IMR-90 (cell line): ENCODE data around the gene COPZ1. TPM values are rescaled to one million over a fixed set of nuclear protein-coding genes. Genes with fewer than 3 reads are reported as not detected.

Experiments used
- ATAC-seq: fragments of 200-7000 bp; cut with Tn5 transposase; 2 replicates; pipeline ENCODE4 v1.9.1; 2020; ENCODE audit warnings: low read depth, mild to moderate bottlenecking, moderate library complexity
- BruUV-seq: library from RNA; stranded (reverse); fragments of 400-500 nt; replicated peaks from 2 replicates; lab custom pipeline; 2021; lab: Mats Ljungman, UMichigan
- CTCF ChIA-PET: fragments of 300-600 bp; formaldehyde crosslinking; extraction: SDS; loops from one replicate; lab custom pipeline; 2021; ENCODE audit warnings: antibody characterized with exemption; lab: Yijun Ruan, JAX
- POLR2A ChIA-PET: fragments of 300-600 bp; sonication (Branson Sonifier 250); formaldehyde crosslinking; loops from one replicate; lab custom pipeline; 2022; ENCODE audit warnings: antibody characterized with exemption; ENCODE audit not compliant: unreplicated experiment; lab: Charles Lee
- DNase-seq: peaks from one replicate; pipeline ENCODE4 v3.0.0; 2013
- H2AFZ ChIP-seq: replicated peaks from 2 replicates; pipeline ENCODE3; 2013; ENCODE audit warnings: low read length, mild to moderate bottlenecking; ENCODE audit not compliant: poor library complexity
- H2AK5ac ChIP-seq: 2 replicates; pipeline ENCODE4 v1.6.1; 2013; ENCODE audit warnings: low read depth, low read length, inconsistent platforms
- H2AK9ac ChIP-seq: replicated peaks from 2 replicates; pipeline ENCODE3; 2013; ENCODE audit warnings: mild to moderate bottlenecking, low read depth, low read length, moderate library complexity; ENCODE audit not compliant: poor library complexity
- H2BK120ac ChIP-seq: 2 replicates; pipeline ENCODE4 v1.6.1; 2013; ENCODE audit warnings: low read depth, low read length, inconsistent platforms
- H2BK15ac ChIP-seq: 3 replicates; pipeline ENCODE4 v1.6.1; 2013; ENCODE audit warnings: low read depth, low read length, inconsistent platforms
- H2BK20ac ChIP-seq: 2 replicates; pipeline ENCODE4 v1.6.1; 2013; ENCODE audit warnings: low read depth, mild to moderate bottlenecking, inconsistent platforms, low read length, moderate library complexity
- H2BK5ac ChIP-seq: 2 replicates; pipeline ENCODE4 v1.6.1; 2013; ENCODE audit warnings: mild to moderate bottlenecking, low read depth, low read length, inconsistent platforms; ENCODE audit not compliant: poor library complexity, severe bottlenecking
- H3K14ac ChIP-seq: replicated peaks from 2 replicates; pipeline ENCODE4 v1.6.1; 2013; ENCODE audit warnings: low read depth, low read length, inconsistent platforms
- H3K18ac ChIP-seq: 2 replicates; pipeline ENCODE4 v1.6.1; 2013; ENCODE audit warnings: low read depth, low read length, control low read depth
- H3K23ac ChIP-seq: 2 replicates; pipeline ENCODE4 v1.6.1; 2013; ENCODE audit warnings: low read depth, low read length, inconsistent platforms
- H3K27ac ChIP-seq: 2 replicates; pipeline ENCODE4 v1.5.1; 2013; ENCODE audit warnings: mild to moderate bottlenecking, control low read depth, low read length; ENCODE audit not compliant: insufficient read depth
- H3K27me3 ChIP-seq: 2 replicates; pipeline ENCODE4 v1.6.1; 2013; ENCODE audit warnings: low read length; ENCODE audit not compliant: control insufficient read depth, insufficient read depth
- H3K36me3 ChIP-seq: 2 replicates; pipeline ENCODE4 v1.6.1; 2013; ENCODE audit warnings: low read length, mixed read lengths; ENCODE audit not compliant: control insufficient read depth, insufficient read depth
- H3K4ac ChIP-seq: 2 replicates; pipeline ENCODE4 v1.6.1; 2013; ENCODE audit warnings: low read depth, low read length, inconsistent platforms
- H3K4me1 ChIP-seq: 2 replicates; pipeline ENCODE4 v1.6.1; 2013; ENCODE audit warnings: low read length, mixed read lengths; ENCODE audit not compliant: control insufficient read depth, insufficient read depth
- H3K4me2 ChIP-seq: 2 replicates; pipeline ENCODE4 v1.6.1; 2013; ENCODE audit warnings: low read depth, mild to moderate bottlenecking, control low read depth, low read length, moderate library complexity
- H3K4me3 ChIP-seq: 2 replicates; pipeline ENCODE4 v1.5.1; 2013; ENCODE audit warnings: low read depth, mild to moderate bottlenecking, control low read depth, low read length, moderate library complexity; ENCODE audit not compliant: insufficient read depth
- H3K56ac ChIP-seq: 2 replicates; pipeline ENCODE4 v1.6.1; 2013; ENCODE audit warnings: low read length, inconsistent platforms; ENCODE audit not compliant: insufficient read depth; ENCODE audit errors: extremely low read depth
- H3K79me1 ChIP-seq, 2 experiments: 2 replicates each; pipeline ENCODE4 v1.6.1; 2013; ENCODE audit warnings: low read length in 2 of 2, inconsistent platforms in 1 of 2, low read depth in 1 of 2
- H3K9ac ChIP-seq: 2 replicates; pipeline ENCODE4 v1.6.1; 2013; ENCODE audit warnings: low read depth, low read length, control low read depth
- H3K9me1 ChIP-seq: 2 replicates; pipeline ENCODE4 v1.6.1; 2013; ENCODE audit warnings: low read length, inconsistent platforms; ENCODE audit not compliant: insufficient read depth
- H3K9me3 ChIP-seq: 2 replicates; pipeline ENCODE4 v1.6.1; 2013; ENCODE audit warnings: low read length; ENCODE audit not compliant: control insufficient read depth, insufficient read depth
- H4K20me1 ChIP-seq: 2 replicates; pipeline ENCODE4 v1.6.1; 2013; ENCODE audit warnings: low read length, inconsistent platforms; ENCODE audit not compliant: insufficient read depth
- H4K5ac ChIP-seq: 2 replicates; pipeline ENCODE4 v1.6.1; 2013; ENCODE audit warnings: mild to moderate bottlenecking, low read depth, low read length, control low read depth
- H4K8ac ChIP-seq, 2 experiments: 2 replicates each; pipeline ENCODE4 v1.6.1; 2013; ENCODE audit warnings: low read depth in 2 of 2, low read length in 2 of 2, control low read depth in 1 of 2, inconsistent platforms in 1 of 2
- H4K91ac ChIP-seq: 2 replicates; pipeline ENCODE4 v1.6.1; 2013; ENCODE audit warnings: low read depth, low read length, inconsistent platforms; ENCODE audit not compliant: insufficient read depth
- BHLHE40 ChIP-seq: fragments of 150-350 bp; IDR thresholded peaks from 2 replicates; pipeline ENCODE4 v1.6.1; 2016; ENCODE audit warnings: mild to moderate bottlenecking, low read depth, low read length
- CEBPB ChIP-seq: IDR thresholded peaks from 2 replicates; pipeline ENCODE4 v1.6.1; 2012; ENCODE audit warnings: low read depth, low read length, improper control_type of control experiment
- CHD1 ChIP-seq: IDR thresholded peaks from 2 replicates; pipeline ENCODE4 v1.6.1; 2012; ENCODE audit warnings: low read depth, low read length, improper control_type of control experiment
- FOS ChIP-seq: fragments of 150-350 bp; IDR thresholded peaks from 2 replicates; pipeline ENCODE4 v1.6.1; 2016; ENCODE audit warnings: low read depth, low read length
- MAFK ChIP-seq: IDR thresholded peaks from 2 replicates; pipeline ENCODE4 v1.6.1; 2012; ENCODE audit warnings: low read depth, low read length, improper control_type of control experiment
- MAZ ChIP-seq: IDR thresholded peaks from 2 replicates; pipeline ENCODE4 v1.6.1; 2012; ENCODE audit warnings: low read depth, mild to moderate bottlenecking, low read length, improper control_type of control experiment, moderate library complexity, borderline replicate concordance
- MXI1 ChIP-seq: IDR thresholded peaks from 2 replicates; pipeline ENCODE4 v1.6.1; 2012; ENCODE audit warnings: low read depth, mild to moderate bottlenecking, low read length, moderate library complexity, borderline replicate concordance
- NFE2L2 ChIP-seq: fragments of 150-350 bp; IDR thresholded peaks from 2 replicates; pipeline ENCODE4 v1.6.1; 2016; ENCODE audit warnings: low read depth, mild to moderate bottlenecking, low read length
- POLR2A ChIP-seq: IDR thresholded peaks from 2 replicates; pipeline ENCODE4 v1.6.1; 2012; ENCODE audit warnings: mild to moderate bottlenecking, low read depth, low read length
- RAD21 ChIP-seq: IDR thresholded peaks from 2 replicates; pipeline ENCODE4 v1.6.1; 2012; ENCODE audit warnings: low read length, improper control_type of control experiment
- RCOR1 ChIP-seq: IDR thresholded peaks from 2 replicates; pipeline ENCODE4 v1.6.1; 2012; ENCODE audit warnings: mild to moderate bottlenecking, low read length, improper control_type of control experiment; ENCODE audit not compliant: insufficient replicate concordance
- RFX5 ChIP-seq: IDR thresholded peaks from 2 replicates; pipeline ENCODE4 v1.8.0; 2012; ENCODE audit warnings: low read depth, mild to moderate bottlenecking, low read length, moderate library complexity
- SMC3 ChIP-seq: fragments of 150-350 bp; IDR thresholded peaks from 2 replicates; pipeline ENCODE4 v1.6.1; 2016; ENCODE audit warnings: low read depth, mild to moderate bottlenecking, antibody characterized with exemption, low read length, moderate library complexity
- WGBS, 2 experiments: methylation state at CpG; one replicate each; pipeline versions ENCODE4 v1.1.5 to v1.1.7; 2013; ENCODE audit warnings: missing lambda C conversion rate in 2 of 2; ENCODE audit not compliant: insufficient read length in 1 of 2; ENCODE audit errors: extremely low coverage in 2 of 2; 5-methylcytosine and 5-hydroxymethylcytosine counted together
- dilution Hi-C: fragments of 300-500 bp; cut with HindIII; formaldehyde crosslinking; loops from one replicate; pipeline ENCODE4 v1.14.3; 2018; ENCODE audit warnings: low sequenced_read_pairs; ENCODE audit not compliant: unreplicated experiment
- in situ Hi-C: fragments of 300-500 bp; cut with MboI; formaldehyde crosslinking; loops from 3 replicates; pipeline ENCODE4 v1.14.3; 2019; ENCODE audit warnings: low sequenced_read_pairs, inconsistent platforms, mixed read lengths
- intact Hi-C: fragments of 100-400 bp; cut with micrococcal nuclease; formaldehyde crosslinking; loops from 2 replicates; pipeline ENCODE4 v1.10.0; 2022
- polyA plus RNA-seq, 3 experiments: library from polyadenylated mRNA; depleted of rRNA; stranded (reverse); fragments of >200 nt; gene quantifications; 2 replicates each; pipeline ENCODE4 v1.2.3, GENCODE V29; 2012; ENCODE audit warnings: low replicate concordance in 1 of 3
- total RNA-seq: library from RNA; depleted of rRNA; stranded (reverse); fragments of >200 nt; gene quantifications from 2 replicates; pipeline ENCODE4 v1.2.3, GENCODE V29; 2012
- TF ChIP-seq, protein P1 (sequence below): fragments of 150-350 bp; IDR thresholded peaks from 2 replicates; pipeline ENCODE4 v1.6.1; 2016; ENCODE audit warnings: low read depth, mild to moderate bottlenecking, low read length, moderate library complexity, borderline replicate concordance
- TF ChIP-seq, protein P2 (sequence below): conservative IDR thresholded peaks from 2 replicates; pipeline ENCODE4 v1.5.1; 2012; ENCODE audit warnings: mild to moderate bottlenecking, low read depth, low read length, improper control_type of control experiment
- TF ChIP-seq, protein P3 (sequence below): fragments of 150-350 bp; IDR thresholded peaks from 2 replicates; pipeline ENCODE4 v1.6.1; 2017; ENCODE audit warnings: mild to moderate bottlenecking, antibody characterized with exemption, low read length, low read depth

Gene COPZ1
- total and polyA plus RNA-seq, 2 of the 4 experiments (the other 2 are of a cell fraction): 187 to 382 TPM

DNA sequence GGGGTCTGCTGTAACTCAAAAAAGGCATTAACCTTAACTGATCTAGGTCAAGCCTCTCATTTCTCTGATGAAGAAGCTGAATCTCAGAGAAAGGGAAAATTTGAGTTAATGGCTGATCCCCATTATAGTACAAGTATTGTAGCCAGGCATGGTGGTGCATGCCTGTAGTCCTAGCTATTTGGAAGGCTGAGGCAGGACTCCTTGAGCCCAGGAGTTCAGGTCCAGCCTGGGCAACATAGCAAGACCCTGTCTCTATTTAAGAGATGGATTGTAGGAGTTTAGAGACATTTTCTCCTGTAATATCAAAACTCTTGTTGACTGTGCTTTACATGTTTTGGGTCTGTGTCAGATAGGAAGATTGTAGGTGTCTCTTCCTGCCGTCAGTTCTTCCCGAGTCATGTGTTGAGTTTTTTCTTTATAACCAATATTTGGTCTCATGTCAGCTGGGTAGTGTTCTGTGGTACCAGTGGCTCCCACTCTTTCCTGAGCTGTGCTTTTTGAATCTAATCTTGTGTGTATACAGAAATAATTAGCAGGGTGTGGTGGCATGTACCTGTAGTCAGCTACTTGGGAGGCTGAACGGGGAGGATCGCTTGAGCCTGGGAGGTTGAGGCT, 8.6 kb downstream of the COPZ1 start:
- ChIA-PET POLR2A (no interaction called here), CTCF (interaction anchor here (1.2 to 1.5 kb wide), 3 partner anchors 9 to 46 kb away, joined by 3 to 5 read pairs (median 5); partner anchors contain the start of gene COPZ1)
- H4K20me1 ChIP-seq: peaks cover 34% of the 10 kb centered on the region
- no peak overlapping the region for H4K91ac ChIP-seq
- H2AK5ac ChIP-seq: no peak overlapping the region
- no peak overlapping the region for H3K9ac ChIP-seq
- no peak overlapping the region for H2BK5ac ChIP-seq
- H2BK20ac ChIP-seq: no peak overlapping the region
- ATAC-seq (no peak), DNase-seq (no peak)
- H3K9me1 ChIP-seq: peaks cover 7% of the 10 kb centered on the region
- no TSS peak for BruUV-seq
- dilution Hi-C loops (no loop called here), intact Hi-C loops (no loop called here), in situ Hi-C loops (no loop called here)
- no peak overlapping the region for H2AFZ ChIP-seq
- no peak overlapping the region for H3K56ac ChIP-seq
- no CpG with 5 or more reads among the region's 4 CpGs for WGBS, 2 experiments
- TF ChIP-seq, protein P1, sequence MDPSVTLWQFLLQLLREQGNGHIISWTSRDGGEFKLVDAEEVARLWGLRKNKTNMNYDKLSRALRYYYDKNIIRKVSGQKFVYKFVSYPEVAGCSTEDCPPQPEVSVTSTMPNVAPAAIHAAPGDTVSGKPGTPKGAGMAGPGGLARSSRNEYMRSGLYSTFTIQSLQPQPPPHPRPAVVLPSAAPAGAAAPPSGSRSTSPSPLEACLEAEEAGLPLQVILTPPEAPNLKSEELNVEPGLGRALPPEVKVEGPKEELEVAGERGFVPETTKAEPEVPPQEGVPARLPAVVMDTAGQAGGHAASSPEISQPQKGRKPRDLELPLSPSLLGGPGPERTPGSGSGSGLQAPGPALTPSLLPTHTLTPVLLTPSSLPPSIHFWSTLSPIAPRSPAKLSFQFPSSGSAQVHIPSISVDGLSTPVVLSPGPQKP: no peak
- no peak for TF ChIP-seq POLR2A
- no peak for TF ChIP-seq CEBPB
- TF ChIP-seq, protein P2, sequence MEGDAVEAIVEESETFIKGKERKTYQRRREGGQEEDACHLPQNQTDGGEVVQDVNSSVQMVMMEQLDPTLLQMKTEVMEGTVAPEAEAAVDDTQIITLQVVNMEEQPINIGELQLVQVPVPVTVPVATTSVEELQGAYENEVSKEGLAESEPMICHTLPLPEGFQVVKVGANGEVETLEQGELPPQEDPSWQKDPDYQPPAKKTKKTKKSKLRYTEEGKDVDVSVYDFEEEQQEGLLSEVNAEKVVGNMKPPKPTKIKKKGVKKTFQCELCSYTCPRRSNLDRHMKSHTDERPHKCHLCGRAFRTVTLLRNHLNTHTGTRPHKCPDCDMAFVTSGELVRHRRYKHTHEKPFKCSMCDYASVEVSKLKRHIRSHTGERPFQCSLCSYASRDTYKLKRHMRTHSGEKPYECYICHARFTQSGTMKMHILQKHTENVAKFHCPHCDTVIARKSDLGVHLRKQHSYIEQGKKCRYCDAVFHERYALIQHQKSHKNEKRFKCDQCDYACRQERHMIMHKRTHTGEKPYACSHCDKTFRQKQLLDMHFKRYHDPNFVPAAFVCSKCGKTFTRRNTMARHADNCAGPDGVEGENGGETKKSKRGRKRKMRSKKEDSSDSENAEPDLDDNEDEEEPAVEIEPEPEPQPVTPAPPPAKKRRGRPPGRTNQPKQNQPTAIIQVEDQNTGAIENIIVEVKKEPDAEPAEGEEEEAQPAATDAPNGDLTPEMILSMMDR: no peak
- no peak for TF ChIP-seq MXI1
- TF ChIP-seq MAFK: no peak
- no peak for TF ChIP-seq MAZ
- TF ChIP-seq SMC3: no peak
- no peak for TF ChIP-seq BHLHE40
- no peak for TF ChIP-seq RCOR1
- no peak for TF ChIP-seq NFE2L2
- TF ChIP-seq RFX5: no peak
- TF ChIP-seq, protein P3, sequence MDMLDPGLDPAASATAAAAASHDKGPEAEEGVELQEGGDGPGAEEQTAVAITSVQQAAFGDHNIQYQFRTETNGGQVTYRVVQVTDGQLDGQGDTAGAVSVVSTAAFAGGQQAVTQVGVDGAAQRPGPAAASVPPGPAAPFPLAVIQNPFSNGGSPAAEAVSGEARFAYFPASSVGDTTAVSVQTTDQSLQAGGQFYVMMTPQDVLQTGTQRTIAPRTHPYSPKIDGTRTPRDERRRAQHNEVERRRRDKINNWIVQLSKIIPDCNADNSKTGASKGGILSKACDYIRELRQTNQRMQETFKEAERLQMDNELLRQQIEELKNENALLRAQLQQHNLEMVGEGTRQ: no peak
- TF ChIP-seq RAD21: no peak
- no peak for TF ChIP-seq CHD1
- TF ChIP-seq FOS: no peak
- H4K5ac ChIP-seq: no peak overlapping the region
- H3K27ac ChIP-seq: no peak overlapping the region
- no peaks in the 10 kb centered on the region for H3K9me3 ChIP-seq
- H3K14ac ChIP-seq: no peak overlapping the region
- H3K27me3 ChIP-seq: no peaks in the 10 kb centered on the region
- H3K23ac ChIP-seq: no peak overlapping the region
- peaks cover 17% of the 10 kb centered on the region for H3K4me1 ChIP-seq
- no peak overlapping the region for H3K4ac ChIP-seq
- 0 out of 2 replicates have a peak, but pooled peaks cover 4% of the 10 kb centered on the region for H3K36me3 ChIP-seq
- peaks cover 19 to 78% of the 10 kb centered on the region in 2 experiments; a peak in 3 of 4 replicates for H3K79me1 ChIP-seq
- H2BK120ac ChIP-seq: no peak overlapping the region
- no peak overlapping the region for H3K4me3 ChIP-seq
- H3K4me2 ChIP-seq: no peak overlapping the region
- no peak overlapping the region for H4K8ac ChIP-seq
- H2BK15ac ChIP-seq: no peak overlapping the region
- H2AK9ac ChIP-seq: no peak overlapping the region
- no peak overlapping the region for H3K18ac ChIP-seq
